PFSK-1 (cell line): ENCODE measurements around the gene ACSM4.

Experiments used
- FOXP2 ChIP-seq: optimal IDR thresholded peaks from 2 replicates; pipeline ENCODE3; 2011; ENCODE audit warnings: borderline replicate concordance, control low read depth, inconsistent platforms; ENCODE audit not compliant: insufficient read depth; ENCODE audit errors: extremely low read length, extremely low read depth
- POLR2AphosphoS5 ChIP-seq: IDR thresholded peaks from 2 replicates; pipeline ENCODE4 v1.6.1; 2012; ENCODE audit warnings: low read depth, mild to moderate bottlenecking, control low read depth, low read length, moderate library complexity
- REST ChIP-seq, 2 experiments: IDR thresholded peaks; 2 replicates each; pipeline versions ENCODE4 v1.6.1 to v1.8.0; 2011 to 2012; ENCODE audit warnings: low read depth in 2 of 2, low read length in 2 of 2, control low read depth in 1 of 2, inconsistent platforms in 1 of 2, mild to moderate bottlenecking in 1 of 2, moderate library complexity in 1 of 2; ENCODE audit not compliant: insufficient read depth in 1 of 2
- SIN3A ChIP-seq: IDR thresholded peaks from 2 replicates; pipeline ENCODE4 v1.6.1; 2012; ENCODE audit warnings: mild to moderate bottlenecking, low read length, moderate library complexity, borderline replicate concordance; ENCODE audit not compliant: insufficient read depth
- TAF1 ChIP-seq: IDR thresholded peaks from 2 replicates; pipeline ENCODE4 v1.6.1; 2012; ENCODE audit warnings: low read length, control low read depth, borderline replicate concordance; ENCODE audit not compliant: insufficient read depth

Gene ACSM4

GRCh38 chr12:7271893-7272514, 31.9 kb upstream of the ACSM4 start:
- TF ChIP-seq REST (IDR thresholded peaks at IDR 0.05; ENCODE audit: insufficient read depth in 1 of 2, low read depth in 2 of 2, low read length in 2 of 2) = no peak
- no peak for TF ChIP-seq POLR2AphosphoS5
- TF ChIP-seq FOXP2 = no peak
- no peak for TF ChIP-seq TAF1
- TF ChIP-seq SIN3A = no peak

GRCh38 chr12:7282844-7283243, 21.0 kb upstream of the ACSM4 start:
- TF ChIP-seq FOXP2 (no peak), SIN3A (no peak), REST (IDR thresholded peaks at IDR 0.05; ENCODE audit: insufficient read depth in 1 of 2, low read depth in 2 of 2, low read length in 2 of 2) (no peak), TAF1 (no peak), POLR2AphosphoS5 (no peak)

- no peak for TF ChIP-seq REST (IDR thresholded peaks at IDR 0.05; ENCODE audit: insufficient read depth in 1 of 2, low read depth in 2 of 2, low read length in 2 of 2)
- TF ChIP-seq FOXP2 = no peak
- no peak for TF ChIP-seq POLR2AphosphoS5
- TF ChIP-seq SIN3A = no peak
- TF ChIP-seq TAF1 = no peak
These were observed 14.1 kb upstream of the ACSM4 start for GRCh38 chr12:7289743-7290142.

GRCh38 chr12:7292300-7292699, 11.6 kb upstream of the ACSM4 start:
- no peak for TF ChIP-seq SIN3A
- TF ChIP-seq TAF1 = no peak
- no peak for TF ChIP-seq FOXP2
- TF ChIP-seq POLR2AphosphoS5 = no peak
- no peak for TF ChIP-seq REST (IDR thresholded peaks at IDR 0.05; ENCODE audit: insufficient read depth in 1 of 2, low read depth in 2 of 2, low read length in 2 of 2)

- TF ChIP-seq FOXP2 = no peak
- no peak for TF ChIP-seq REST (IDR thresholded peaks at IDR 0.05; ENCODE audit: insufficient read depth in 1 of 2, low read depth in 2 of 2, low read length in 2 of 2)
- no peak for TF ChIP-seq SIN3A
- TF ChIP-seq TAF1 = no peak
- no peak for TF ChIP-seq POLR2AphosphoS5
These were observed 10.2 kb upstream of the ACSM4 start for GRCh38 chr12:7293670-7294069.
